ENCODE measurements around the gene CCR5.

DNA sequence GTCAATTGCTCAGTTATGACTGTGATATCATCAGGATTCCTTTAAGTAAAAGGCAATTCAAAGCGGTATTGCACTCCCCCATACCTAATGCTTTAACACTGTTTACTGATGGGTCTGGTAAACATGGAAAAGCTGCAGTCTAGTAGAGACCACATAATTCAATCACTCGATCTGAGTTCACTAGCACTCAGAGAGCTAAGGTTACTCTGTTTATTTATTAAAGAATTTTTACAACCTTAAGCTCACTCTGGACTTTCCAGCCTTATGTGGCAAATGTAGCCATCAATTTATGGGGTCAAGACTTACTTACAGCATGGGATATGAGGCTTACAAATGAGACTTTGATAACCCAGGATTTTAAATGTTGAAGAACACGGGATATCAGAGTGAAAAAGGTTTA, 35.2 kb upstream of the CCR5 start:
- TF ChIP-seq, protein P1, sequence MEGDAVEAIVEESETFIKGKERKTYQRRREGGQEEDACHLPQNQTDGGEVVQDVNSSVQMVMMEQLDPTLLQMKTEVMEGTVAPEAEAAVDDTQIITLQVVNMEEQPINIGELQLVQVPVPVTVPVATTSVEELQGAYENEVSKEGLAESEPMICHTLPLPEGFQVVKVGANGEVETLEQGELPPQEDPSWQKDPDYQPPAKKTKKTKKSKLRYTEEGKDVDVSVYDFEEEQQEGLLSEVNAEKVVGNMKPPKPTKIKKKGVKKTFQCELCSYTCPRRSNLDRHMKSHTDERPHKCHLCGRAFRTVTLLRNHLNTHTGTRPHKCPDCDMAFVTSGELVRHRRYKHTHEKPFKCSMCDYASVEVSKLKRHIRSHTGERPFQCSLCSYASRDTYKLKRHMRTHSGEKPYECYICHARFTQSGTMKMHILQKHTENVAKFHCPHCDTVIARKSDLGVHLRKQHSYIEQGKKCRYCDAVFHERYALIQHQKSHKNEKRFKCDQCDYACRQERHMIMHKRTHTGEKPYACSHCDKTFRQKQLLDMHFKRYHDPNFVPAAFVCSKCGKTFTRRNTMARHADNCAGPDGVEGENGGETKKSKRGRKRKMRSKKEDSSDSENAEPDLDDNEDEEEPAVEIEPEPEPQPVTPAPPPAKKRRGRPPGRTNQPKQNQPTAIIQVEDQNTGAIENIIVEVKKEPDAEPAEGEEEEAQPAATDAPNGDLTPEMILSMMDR (IDR thresholded peaks at IDR 0.05): no peak
- TF ChIP-seq POLR2A (IDR thresholded peaks at IDR 0.05): no peak

Data from transverse colon (tissue), 3 donors.